GM06990 (cell line): ENCODE results near the gene LGALS3BP.

Experiments used
- DNase-seq: peaks from one replicate; pipeline ENCODE4 v3.0.0-alpha.2; 2011; ENCODE audit not compliant: insufficient read length; ENCODE audit errors: extremely low read depth
- H3K27me3 ChIP-seq: replicated peaks from 2 replicates; pipeline ENCODE4 v1.6.0; 2011; ENCODE audit warnings: low read length; ENCODE audit not compliant: control insufficient read depth, insufficient read depth
- H3K36me3 ChIP-seq: 2 replicates; pipeline ENCODE4 v1.5.1; 2011; ENCODE audit warnings: low read length; ENCODE audit not compliant: control insufficient read depth, insufficient read depth
- H3K4me3 ChIP-seq: replicated peaks from 2 replicates; pipeline ENCODE4 v1.5.1; 2011; ENCODE audit warnings: low read depth, mild to moderate bottlenecking, control low read depth, low read length
- CTCF ChIP-seq: IDR thresholded peaks from 2 replicates; pipeline ENCODE4 v1.5.1; 2011; ENCODE audit warnings: low read length, control low read depth, mild to moderate bottlenecking, inconsistent platforms; ENCODE audit not compliant: insufficient read depth, poor library complexity, severe bottlenecking

LGALS3BP gene

GRCh38 chr17:78962345-78962983, 17.3 kb downstream of the LGALS3BP start:
- H3K4me3 ChIP-seq = no peak overlapping the region
- no peaks in the 10 kb centered on the region; the same call in 1 of the 2 replicates for H3K27me3 ChIP-seq
- TF ChIP-seq CTCF = no peak

GRCh38 chr17:78961571-78961970, 18.2 kb downstream of the LGALS3BP start:
- no peak for TF ChIP-seq CTCF
- Histone ChIP-seq H3K27me3 (no peaks in the 10 kb centered on the region; the same call in 1 of the 2 replicates), H3K4me3 (no peak overlapping the region), H3K36me3 (no peaks in the 10 kb centered on the region)
- DNase-seq = no peak

More at GRCh38 chr17:78962345-78962983, 17.3 kb downstream of the LGALS3BP start:
- no peaks in the 10 kb centered on the region for H3K36me3 ChIP-seq
- no peak for DNase-seq

GRCh38 chr17:78960928-78961327, 18.8 kb downstream of the LGALS3BP start:
- no peak overlapping the region for H3K4me3 ChIP-seq
- no peak for DNase-seq

GRCh38 chr17:78959803-78960202, 19.9 kb downstream of the LGALS3BP start:
- Histone ChIP-seq H3K4me3 (no peak overlapping the region), H3K27me3 (no peaks in the 10 kb centered on the region; the same call in 1 of the 2 replicates), H3K36me3 (no peaks in the 10 kb centered on the region)
- no peak for TF ChIP-seq CTCF
- DNase-seq = no peak

More at GRCh38 chr17:78960928-78961327, 18.8 kb downstream of the LGALS3BP start:
- no peak for TF ChIP-seq CTCF
- Histone ChIP-seq H3K36me3 (no peaks in the 10 kb centered on the region), H3K27me3 (no peaks in the 10 kb centered on the region; the same call in 1 of the 2 replicates)

- DNase-seq = no peak
- no peaks in the 10 kb centered on the region; the same call in 1 of the 2 replicates for H3K27me3 ChIP-seq
- TF ChIP-seq CTCF = no peak
- no peaks in the 10 kb centered on the region for H3K36me3 ChIP-seq
- no peak overlapping the region for H3K4me3 ChIP-seq
These were observed 21.0 kb downstream of the LGALS3BP start for GRCh38 chr17:78958641-78959127.
